ENCODE data around the gene MLST8.
A peak's percentile ranks its signal among the peaks of the same experiment; 100 is the strongest.

The MLST8 gene

GRCh38 chr16:2205104-2205966 lies at the start of gene MLST8:
TSS of gene MLST8 (plus strand) at chr16:2205454. CDS start at chr16:2206086, 632 bp downstream.
- H3K4me1 ChIP-seq (ENCODE audit: insufficient read depth, low read length, severe bottlenecking): peaks cover 22% of the 10 kb centered on the region
- H3K9me2 ChIP-seq (ENCODE audit: low read depth, low read length): no peaks in the 10 kb centered on the region
- H2AFZ ChIP-seq (ENCODE audit: low read length): peak within 1 kb of the TSS; percentile 51; the same call in 1 of the 2 replicates
- no peaks in the 10 kb centered on the region for H3K79me2 ChIP-seq (ENCODE audit: insufficient read depth, low read length)
- H3K36me3 ChIP-seq (ENCODE audit: insufficient read depth, low read length): peaks cover 33% of the 10 kb centered on the region; the same call in 1 of the 2 replicates
- H3F3A ChIP-seq (ENCODE audit: insufficient read depth, low read length): no peaks in the 10 kb centered on the region; the same call in 1 of the 2 replicates
- peak within 1 kb of the TSS; percentile 96 for H3K4me2 ChIP-seq (ENCODE audit: low read length)
- H3K27ac ChIP-seq (ENCODE audit: low read depth, low read length, poor library complexity, severe bottlenecking): peak within 1 kb of the TSS; percentile 55
- peak within 1 kb of the TSS; percentile 90 for H3K4me3 ChIP-seq (ENCODE audit: low read depth, low read length, poor library complexity, severe bottlenecking)
- H3K9ac ChIP-seq (ENCODE audit: low read length): peak within 1 kb of the TSS; percentile 96
- peaks cover 7% of the 10 kb centered on the region; the same call in 1 of the 2 replicates for H3K27me3 ChIP-seq (ENCODE audit: insufficient read depth, low read length)
- no peak; the same call in 1 of the 2 replicates for TF ChIP-seq CTCF (IDR thresholded peaks at IDR 0.05; ENCODE audit: low read length)
- no peak for TF ChIP-seq EZH2 (IDR thresholded peaks at IDR 0.05; ENCODE audit: borderline replicate concordance, low read length)
- H4K20me1 ChIP-seq (ENCODE audit: insufficient read depth, low read length): no peaks in the 10 kb centered on the region
- no peaks in the 10 kb centered on the region for H3K9me3 ChIP-seq (ENCODE audit: low read length)

GRCh38 chr16:2155977-2156848 lies 49.0 kb upstream of the MLST8 start:
- H3K4me1 ChIP-seq (ENCODE audit: insufficient read depth, low read length, severe bottlenecking): peaks cover 75% of the 10 kb centered on the region
- H3K36me3 ChIP-seq (ENCODE audit: insufficient read depth, low read length): peaks cover 39% of the 10 kb centered on the region
- H3K9ac ChIP-seq (ENCODE audit: low read length): peak overlapping the region; percentile 72
- H3F3A ChIP-seq (ENCODE audit: insufficient read depth, low read length): 0 out of 2 replicates have a peak, but pooled peaks cover 2% of the 10 kb centered on the region
- no peak overlapping the region for H3K27ac ChIP-seq (ENCODE audit: low read depth, low read length, poor library complexity, severe bottlenecking)
- peak overlapping the region; percentile 98 for H3K4me2 ChIP-seq (ENCODE audit: low read length)
- H3K27me3 ChIP-seq (ENCODE audit: insufficient read depth, low read length): no peaks in the 10 kb centered on the region
- H4K20me1 ChIP-seq (ENCODE audit: insufficient read depth, low read length): no peaks in the 10 kb centered on the region
- H3K4me3 ChIP-seq (ENCODE audit: low read depth, low read length, poor library complexity, severe bottlenecking): peak overlapping the region; percentile 85
- no peaks in the 10 kb centered on the region for H3K9me3 ChIP-seq (ENCODE audit: low read length)
- H2AFZ ChIP-seq (ENCODE audit: low read length): no peak overlapping the region
- no peaks in the 10 kb centered on the region for H3K9me2 ChIP-seq (ENCODE audit: low read depth, low read length)
- TF ChIP-seq EZH2 (IDR thresholded peaks at IDR 0.05; ENCODE audit: borderline replicate concordance, low read length) (no peak), CTCF (IDR thresholded peaks at IDR 0.05; ENCODE audit: low read length) (no peak)
- peaks cover 11% of the 10 kb centered on the region; the same call in 1 of the 2 replicates for H3K79me2 ChIP-seq (ENCODE audit: insufficient read depth, low read length)

- H3K9me2 ChIP-seq (ENCODE audit: low read depth, low read length): no peaks in the 10 kb centered on the region
- no peak overlapping the region for H3K27ac ChIP-seq (ENCODE audit: low read depth, low read length, poor library complexity, severe bottlenecking)
- no peaks in the 10 kb centered on the region for H4K20me1 ChIP-seq (ENCODE audit: insufficient read depth, low read length)
- peak overlapping the region; percentile 98 for H3K4me2 ChIP-seq (ENCODE audit: low read length)
- peaks cover 32% of the 10 kb centered on the region for H3K36me3 ChIP-seq (ENCODE audit: insufficient read depth, low read length)
- peak overlapping the region; percentile 48; the same call in 1 of the 2 replicates for H3K9ac ChIP-seq (ENCODE audit: low read length)
- H3K79me2 ChIP-seq (ENCODE audit: insufficient read depth, low read length): peaks cover 11% of the 10 kb centered on the region; the same call in 1 of the 2 replicates
- H3K9me3 ChIP-seq (ENCODE audit: low read length): no peaks in the 10 kb centered on the region
- H2AFZ ChIP-seq (ENCODE audit: low read length): no peak overlapping the region
- H3K4me1 ChIP-seq (ENCODE audit: insufficient read depth, low read length, severe bottlenecking): peaks cover 72% of the 10 kb centered on the region
- H3K4me3 ChIP-seq (ENCODE audit: low read depth, low read length, poor library complexity, severe bottlenecking): peak overlapping the region; percentile 85
- H3F3A ChIP-seq (ENCODE audit: insufficient read depth, low read length): no peaks in the 10 kb centered on the region
- H3K27me3 ChIP-seq (ENCODE audit: insufficient read depth, low read length): no peaks in the 10 kb centered on the region
- TF ChIP-seq EZH2 (IDR thresholded peaks at IDR 0.05; ENCODE audit: borderline replicate concordance, low read length): no peak
- no peak for TF ChIP-seq CTCF (IDR thresholded peaks at IDR 0.05; ENCODE audit: low read length)
These were observed 48.4 kb upstream of the MLST8 start for GRCh38 chr16:2156849-2157224.

Data from OCI-LY1 (cell line).